ENCODE data around the gene KLHL13.

KLHL13 gene

DNA sequence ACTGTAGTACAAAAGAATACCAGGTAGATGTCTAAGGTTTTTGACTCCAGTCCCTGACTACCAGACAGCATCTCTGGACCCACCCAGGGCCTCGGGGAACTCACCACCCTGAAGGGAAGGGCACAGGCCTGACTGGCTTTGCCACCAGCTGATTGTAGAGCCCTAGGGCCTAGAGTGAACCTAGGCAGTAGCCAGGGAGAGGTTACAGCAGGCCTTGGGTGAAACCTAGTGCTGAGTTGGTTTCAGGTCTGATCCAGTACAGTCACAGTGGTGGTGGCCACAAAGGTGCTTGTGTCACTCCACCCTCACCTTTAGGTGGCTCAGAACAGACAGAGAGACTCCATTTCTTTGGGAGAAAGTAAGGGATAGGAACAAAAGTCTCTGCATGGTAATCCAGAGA lies 244.8 kb downstream of the KLHL13 start:
- no peak for DNase-seq (ENCODE audit: low read depth in 2 of 3, low spot score in 1 of 3)

DNA sequence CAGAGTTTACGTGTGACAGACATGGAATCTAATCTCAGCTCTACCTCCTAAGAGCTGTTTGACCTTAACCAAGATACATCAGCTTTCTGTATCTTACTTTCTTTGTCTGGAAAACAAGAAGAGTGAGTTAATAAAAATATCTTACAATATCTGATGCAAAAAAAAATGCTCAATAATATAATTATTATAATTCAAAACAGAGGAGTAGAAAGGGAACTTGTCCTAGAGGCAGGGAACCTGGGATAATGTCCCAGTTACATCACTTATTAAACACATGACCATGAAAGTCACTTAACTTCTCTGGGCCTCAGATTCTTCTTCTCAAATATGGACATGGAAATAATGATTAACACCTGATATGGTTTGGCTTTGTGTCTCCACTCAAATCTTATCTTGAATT lies 256.1 kb downstream of the KLHL13 start:
- no peak for DNase-seq (ENCODE audit: low read depth in 2 of 3, low spot score in 1 of 3)

DNA sequence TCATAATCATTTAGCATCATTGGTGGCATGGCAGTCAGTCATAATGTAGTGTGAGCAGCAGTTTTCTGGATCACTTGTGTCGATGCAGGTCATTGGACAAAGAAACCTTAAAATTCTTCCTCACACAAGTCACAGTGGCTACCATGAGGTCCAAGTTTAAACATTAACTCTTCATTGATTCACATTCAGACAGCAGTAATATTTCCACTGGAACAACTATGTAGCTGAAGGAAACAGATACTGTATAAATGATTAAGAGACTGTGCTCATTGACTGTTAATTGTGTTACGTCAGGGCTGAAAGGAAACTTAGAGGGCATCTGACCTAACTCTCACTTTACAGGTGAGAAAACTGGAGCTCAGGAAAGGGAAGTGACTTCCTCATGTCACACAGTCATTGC lies 261.8 kb downstream of the KLHL13 start:
- no peak for DNase-seq (ENCODE audit: low read depth in 2 of 3, low spot score in 1 of 3)

DNA sequence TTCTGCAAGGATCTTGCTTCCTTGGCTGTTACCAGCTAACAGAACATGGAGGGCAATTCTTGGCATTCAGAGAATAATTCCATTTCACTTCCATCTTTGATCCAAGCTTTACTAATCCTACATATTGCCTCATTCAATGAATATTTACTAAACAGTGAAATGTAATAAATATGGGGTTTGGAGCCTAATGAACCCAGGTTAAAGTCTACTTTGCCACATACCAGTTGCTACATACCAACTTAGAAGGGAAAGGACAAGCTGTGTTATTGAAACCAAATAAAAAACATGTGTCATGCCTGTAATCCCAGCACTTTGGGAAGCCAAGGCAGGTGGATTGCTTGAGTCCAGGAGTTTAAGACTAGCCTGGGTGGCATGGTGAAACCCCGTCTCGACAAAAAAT lies 265.6 kb downstream of the KLHL13 start:
- no peak for DNase-seq (ENCODE audit: low read depth in 2 of 3, low spot score in 1 of 3)
